SU-DHL-6 (cell line): ENCODE data around the gene RAB44.

ENCODE experiments used
- H2AFZ ChIP-seq: fragments of 200-600 bp; sonication (generic); 2 replicates; pipeline ENCODE4 v1.6.1; 2014; ENCODE audit warnings: low read depth, mild to moderate bottlenecking, moderate library complexity, mixed read lengths, antibody characterized with exemption, low read length; ENCODE audit not compliant: severe bottlenecking
- H3F3A ChIP-seq: fragments of 200-600 bp; shearing (Covaris generic); 2 replicates; pipeline ENCODE4 v1.6.0; 2016; ENCODE audit warnings: antibody characterized with exemption, mild to moderate bottlenecking; ENCODE audit not compliant: insufficient read depth
- H3K27ac ChIP-seq: fragments of 200-600 bp; sonication (generic); 2 replicates; pipeline ENCODE4 v1.5.1; 2016; ENCODE audit warnings: low read depth, mild to moderate bottlenecking, low read length, moderate library complexity, mixed read lengths
- H3K27me3 ChIP-seq: fragments of 200-600 bp; sonication (generic), shearing (Covaris generic); 2 replicates; pipeline ENCODE4 v1.6.0; 2014; ENCODE audit warnings: mild to moderate bottlenecking, low read length
- H3K36me3 ChIP-seq: fragments of 200-600 bp; sonication (generic); 2 replicates; pipeline ENCODE4 v1.6.1; 2014; ENCODE audit warnings: mild to moderate bottlenecking, low read length, mixed read lengths
- H3K4me2 ChIP-seq: fragments of 300-600, 200-600 bp; shearing (Covaris generic), sonication (generic); 2 replicates; pipeline ENCODE4 v1.6.0; 2014; ENCODE audit warnings: low read length, low read depth, mild to moderate bottlenecking; ENCODE audit not compliant: poor library complexity, severe bottlenecking
- H3K4me3 ChIP-seq: fragments of 200-600 bp; sonication (generic); 2 replicates; pipeline ENCODE4 v1.5.1; 2014; ENCODE audit warnings: antibody characterized with exemption, low read length, mild to moderate bottlenecking, mixed read lengths; ENCODE audit not compliant: insufficient read depth, poor library complexity, severe bottlenecking
- H3K79me2 ChIP-seq: fragments of 200-600 bp; sonication (generic); 2 replicates; pipeline ENCODE4 v1.6.1; 2014; ENCODE audit warnings: mild to moderate bottlenecking, low read length, moderate library complexity; ENCODE audit not compliant: insufficient read depth
- H3K9ac ChIP-seq: fragments of 200-600 bp; sonication (generic); 2 replicates; pipeline ENCODE4 v1.7.0; 2014; ENCODE audit warnings: mild to moderate bottlenecking, low read length
- H3K9me2 ChIP-seq: fragments of 200-600 bp; sonication (generic); replicated peaks from 2 replicates; pipeline ENCODE4 v1.6.1; 2014; ENCODE audit warnings: low read length; ENCODE audit not compliant: insufficient read depth
- H3K9me3 ChIP-seq: fragments of 200-600 bp; sonication (generic); 2 replicates; pipeline ENCODE4 v1.6.1; 2014; ENCODE audit warnings: low read length, mixed read lengths; ENCODE audit not compliant: insufficient read depth
- H4K20me1 ChIP-seq: fragments of 200-600 bp; sonication (generic); 2 replicates; pipeline ENCODE4 v1.6.1; 2014; ENCODE audit warnings: low read depth, mild to moderate bottlenecking, antibody characterized with exemption, low read length, moderate library complexity, mixed read lengths
- CTCF ChIP-seq: fragments of 200-600 bp; sonication (generic); IDR thresholded peaks from one replicate; pipeline ENCODE4 v1.5.1; 2017; ENCODE audit warnings: antibody characterized with exemption, mild to moderate bottlenecking, low read length, moderate library complexity; ENCODE audit not compliant: insufficient read depth, poor library complexity, severe bottlenecking
- EZH2phosphoT487 ChIP-seq: fragments of 200-600 bp; sonication (generic), shearing (Covaris generic); conservative IDR thresholded peaks from 2 replicates; pipeline ENCODE4 v1.6.1; 2018; ENCODE audit warnings: mild to moderate bottlenecking, antibody characterized with exemption, low read length, moderate library complexity, mixed read lengths

Gene RAB44

GRCh38 chr6:36749829-36750489 lies 52.3 kb downstream of the RAB44 start:
- H3K4me3 ChIP-seq, result no peak overlapping the region
- no peaks in the 10 kb centered on the region for H3K9me3 ChIP-seq
- TF ChIP-seq CTCF (no peak), EZH2phosphoT487 (no peak)
- no peaks in the 10 kb centered on the region for H3K79me2 ChIP-seq
- H4K20me1 ChIP-seq, result no peaks in the 10 kb centered on the region
- no peak overlapping the region for H3K9ac ChIP-seq
- no peak overlapping the region for H2AFZ ChIP-seq
- no peaks in the 10 kb centered on the region for H3K27me3 ChIP-seq
- H3K36me3 ChIP-seq, result no peaks in the 10 kb centered on the region
- H3F3A ChIP-seq, result peaks cover 10% of the 10 kb centered on the region; the same call in 1 of the 2 replicates
- H3K9me2 ChIP-seq, result no peaks in the 10 kb centered on the region
- no peak overlapping the region for H3K4me2 ChIP-seq
- H3K27ac ChIP-seq, result no peak overlapping the region

GRCh38 chr6:36751091-36751490 lies 53.5 kb downstream of the RAB44 start:
- Histone ChIP-seq H3K79me2 (no peaks in the 10 kb centered on the region), H3K4me3 (no peak overlapping the region), H4K20me1 (no peaks in the 10 kb centered on the region), H3K9me2 (no peaks in the 10 kb centered on the region), H2AFZ (no peak overlapping the region), H3K36me3 (no peaks in the 10 kb centered on the region), H3K4me2 (no peak overlapping the region), H3K27ac (no peak overlapping the region), H3K9ac (no peak overlapping the region), H3K9me3 (no peaks in the 10 kb centered on the region), H3F3A (peaks cover 19% of the 10 kb centered on the region), H3K27me3 (no peaks in the 10 kb centered on the region)
- TF ChIP-seq EZH2phosphoT487 (no peak), CTCF (no peak)

- TF ChIP-seq CTCF (no peak), EZH2phosphoT487 (no peak)
- no peaks in the 10 kb centered on the region for H4K20me1 ChIP-seq
- H3K4me2 ChIP-seq, result no peak overlapping the region
- no peaks in the 10 kb centered on the region for H3K36me3 ChIP-seq
- no peaks in the 10 kb centered on the region for H3K9me2 ChIP-seq
- no peak overlapping the region for H3K27ac ChIP-seq
- H3K27me3 ChIP-seq, result no peaks in the 10 kb centered on the region
- H3K9ac ChIP-seq, result no peak overlapping the region
- peaks cover 27% of the 10 kb centered on the region for H3F3A ChIP-seq
- no peak overlapping the region for H2AFZ ChIP-seq
- no peaks in the 10 kb centered on the region for H3K79me2 ChIP-seq
- H3K9me3 ChIP-seq, result no peaks in the 10 kb centered on the region
- H3K4me3 ChIP-seq, result no peak overlapping the region
Measured at GRCh38 chr6:36751833-36752186, 54.2 kb downstream of the RAB44 start.
